HG03064 (cell line): ENCODE data around the gene BPHL.
"Not testable (repeated sequence)": the region's sequence is repeated elsewhere in the genome, so short reads cannot be mapped to it uniquely, and the experiment has no call there.

Experiments
- ATAC-seq: cut with Tn5 transposase; IDR thresholded peaks from one replicate; pipeline ENCODE4 v1.9.1; 2021; ENCODE audit warnings: low read depth; ENCODE audit not compliant: unreplicated experiment

The BPHL gene

DNA sequence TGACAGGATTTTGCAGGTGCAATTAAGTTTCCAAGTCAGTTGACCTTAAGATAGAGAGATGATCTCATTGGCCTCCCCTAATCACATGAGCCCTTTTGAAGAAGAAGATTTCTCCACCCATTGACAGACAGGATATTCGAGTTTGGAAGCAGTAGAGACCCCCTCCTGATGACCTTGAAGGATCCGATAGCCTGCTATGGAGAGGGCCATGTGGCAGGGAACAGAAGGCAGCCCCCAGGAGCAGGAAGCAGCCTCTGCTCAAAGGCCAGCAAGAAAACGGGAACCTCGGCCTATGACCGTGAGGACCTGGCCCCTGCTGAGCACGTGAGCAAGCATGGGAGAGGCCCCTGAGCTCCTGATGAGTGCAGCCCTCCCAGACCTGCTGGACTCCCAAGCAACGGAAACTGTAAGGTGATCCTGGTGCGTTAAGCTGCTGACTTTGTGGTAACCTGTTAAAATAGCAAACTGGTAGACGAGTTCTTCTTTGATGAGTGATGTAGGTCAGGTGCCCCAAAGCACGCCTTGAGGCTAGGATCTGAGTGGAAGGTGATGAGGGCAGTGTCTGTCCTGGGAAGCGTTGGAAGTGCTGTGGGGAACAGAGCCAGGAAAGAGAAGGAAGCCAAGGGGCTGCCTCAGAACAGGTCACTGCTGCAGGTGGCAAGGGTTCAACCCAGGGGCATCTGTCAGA lies 57.3 kb downstream of the BPHL start:
- no peak for ATAC-seq

GRCh38 chr6:3176562-3177355 lies 58.2 kb downstream of the BPHL start:
- no peak for ATAC-seq

DNA sequence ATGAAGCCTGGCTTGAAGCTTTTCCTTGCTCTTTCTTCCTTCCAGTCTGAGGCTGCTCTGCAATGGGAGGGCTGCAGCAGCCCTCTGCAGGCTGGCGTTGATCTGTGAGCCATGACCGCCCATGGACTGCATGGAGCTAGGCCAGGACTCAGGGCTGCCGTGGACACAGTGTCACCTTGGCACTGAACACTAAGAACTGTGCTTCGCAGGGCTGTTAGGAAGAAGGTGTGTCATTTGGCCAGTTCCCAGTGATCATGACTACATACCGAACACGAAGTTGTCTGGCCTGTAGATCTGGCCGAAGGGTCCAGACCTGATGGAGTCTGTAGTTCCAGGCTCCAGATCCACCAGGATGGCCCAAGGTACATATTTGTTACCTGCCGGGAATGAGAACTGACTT lies 60.2 kb downstream of the BPHL start:
- not testable (repeated sequence) for ATAC-seq

GRCh38 chr6:3179945-3180344 lies 61.4 kb downstream of the BPHL start:
- ATAC-seq: not testable (repeated sequence)

- no peak for ATAC-seq
These were observed 62.6 kb downstream of the BPHL start for GRCh38 chr6:3181105-3181504.

GRCh38 chr6:3183066-3183465 lies 64.6 kb downstream of the BPHL start:
- ATAC-seq: no peak

- ATAC-seq: no peak
These were observed 68.5 kb downstream of the BPHL start for GRCh38 chr6:3186974-3187382.

- ATAC-seq: no peak
These were observed 69.8 kb downstream of the BPHL start for GRCh38 chr6:3188262-3188661.

DNA sequence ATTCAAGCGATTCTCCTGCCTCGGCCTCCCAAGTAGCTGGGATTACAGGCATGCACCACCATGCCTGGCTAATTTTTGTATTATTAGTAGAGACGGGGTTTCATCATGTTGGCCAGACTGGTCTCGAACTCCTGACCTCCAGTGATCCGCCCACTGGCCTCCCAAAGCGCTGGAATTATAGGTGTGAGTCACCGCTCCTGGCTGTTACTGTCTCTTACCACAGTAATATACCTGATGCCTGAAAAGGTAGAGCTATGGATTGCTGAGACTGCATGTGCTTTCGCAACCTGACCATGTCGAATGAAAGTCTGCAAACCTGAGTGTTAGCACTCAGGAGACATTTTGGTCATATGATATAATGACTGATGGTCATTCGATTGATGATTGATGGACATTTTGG lies 70.7 kb downstream of the BPHL start:
- ATAC-seq: not testable (repeated sequence)

GRCh38 chr6:3190056-3190455 lies 71.5 kb downstream of the BPHL start:
- no peak for ATAC-seq

GRCh38 chr6:3190779-3191178 lies 72.3 kb downstream of the BPHL start:
- no peak for ATAC-seq

DNA sequence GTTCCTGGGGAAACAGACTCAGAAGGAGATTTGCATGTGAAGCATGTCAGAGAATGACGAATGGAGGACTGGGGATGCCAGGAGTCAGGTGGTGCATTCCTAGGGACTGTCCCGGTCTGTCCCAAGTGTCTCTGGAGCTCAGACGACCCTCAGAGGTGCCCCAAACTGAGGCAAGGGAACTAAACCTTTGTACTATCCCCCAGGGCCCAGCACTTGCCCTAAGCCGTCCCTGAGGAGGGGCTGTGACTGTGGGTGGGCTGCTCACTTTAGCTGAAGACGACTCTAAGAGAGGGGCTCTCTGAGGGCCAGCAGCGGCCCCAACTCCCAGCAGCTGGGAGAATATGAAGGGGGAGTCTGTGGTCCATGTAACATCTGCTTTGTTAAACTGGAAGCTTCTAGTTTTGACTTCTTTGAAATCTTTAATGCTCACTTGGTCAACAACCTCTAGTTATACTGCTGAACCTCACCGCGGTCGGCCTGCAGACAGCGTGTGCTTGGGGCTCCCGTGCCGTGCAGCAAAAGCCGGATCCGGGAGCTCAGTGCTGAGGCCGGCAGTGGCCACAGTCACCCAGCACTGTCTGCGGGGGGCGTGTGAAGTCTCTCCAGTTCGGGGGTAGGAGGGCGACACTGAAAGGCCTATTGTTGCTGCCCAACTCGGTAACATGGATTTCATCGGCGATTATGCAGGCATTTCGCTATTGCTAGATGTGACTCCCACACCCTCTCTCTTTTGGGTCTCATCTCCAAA lies 74.8 kb downstream of the BPHL start:
- ATAC-seq: no peak

GRCh38 chr6:3194535-3195419 lies 76.3 kb downstream of the BPHL start:
- ATAC-seq: no peak

GRCh38 chr6:3195420-3195694 lies 76.8 kb downstream of the BPHL start:
- no peak for ATAC-seq

GRCh38 chr6:3195695-3196497 lies 77.4 kb downstream of the BPHL start:
- no peak for ATAC-seq

DNA sequence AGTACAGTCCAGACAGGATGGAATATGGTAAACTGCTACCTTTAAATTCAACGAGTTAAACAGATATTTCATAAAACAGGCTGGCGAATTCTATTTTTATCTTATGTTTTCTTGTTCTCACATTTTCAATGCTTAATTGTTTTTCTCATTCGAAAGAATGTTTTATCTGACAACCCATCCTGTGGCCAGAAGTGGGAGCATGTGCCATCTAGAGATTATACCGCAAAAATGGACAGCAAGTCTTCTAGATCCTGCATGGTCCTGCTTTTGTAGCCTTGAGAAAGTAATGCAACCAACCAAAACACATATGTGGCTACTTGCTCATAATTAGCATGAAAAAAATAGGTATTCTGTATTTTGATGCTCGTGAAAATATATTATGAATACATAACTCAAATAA lies 78.3 kb downstream of the BPHL start:
- no peak for ATAC-seq

- not testable (repeated sequence) for ATAC-seq
These were observed 79.2 kb downstream of the BPHL start for GRCh38 chr6:3197734-3198133.

- ATAC-seq: no peak
These were observed 80.9 kb downstream of the BPHL start for GRCh38 chr6:3199382-3199781.

- ATAC-seq: no peak
These were observed 82.2 kb downstream of the BPHL start for GRCh38 chr6:3200682-3201081.

DNA sequence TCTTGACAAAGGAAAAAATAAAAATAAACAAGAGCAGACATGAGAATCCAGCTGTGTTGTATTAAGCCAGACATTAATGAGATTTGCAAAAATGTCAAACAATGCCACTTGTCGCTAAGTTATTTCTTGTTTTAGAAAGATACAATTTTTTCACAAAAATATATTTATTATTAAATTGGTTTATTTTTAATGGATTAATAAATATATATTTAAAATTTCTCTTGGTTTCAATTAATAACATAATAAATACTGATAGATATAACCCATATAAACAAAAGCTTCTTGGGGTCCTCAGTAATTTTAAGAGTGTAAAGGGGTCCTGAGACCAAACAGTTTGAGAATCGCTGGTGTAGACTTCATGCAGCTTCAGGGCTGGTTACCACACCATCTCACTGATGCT lies 82.9 kb downstream of the BPHL start:
- ATAC-seq: no peak
